Measurements from ENCODE around the gene MPDZ.

DNA sequence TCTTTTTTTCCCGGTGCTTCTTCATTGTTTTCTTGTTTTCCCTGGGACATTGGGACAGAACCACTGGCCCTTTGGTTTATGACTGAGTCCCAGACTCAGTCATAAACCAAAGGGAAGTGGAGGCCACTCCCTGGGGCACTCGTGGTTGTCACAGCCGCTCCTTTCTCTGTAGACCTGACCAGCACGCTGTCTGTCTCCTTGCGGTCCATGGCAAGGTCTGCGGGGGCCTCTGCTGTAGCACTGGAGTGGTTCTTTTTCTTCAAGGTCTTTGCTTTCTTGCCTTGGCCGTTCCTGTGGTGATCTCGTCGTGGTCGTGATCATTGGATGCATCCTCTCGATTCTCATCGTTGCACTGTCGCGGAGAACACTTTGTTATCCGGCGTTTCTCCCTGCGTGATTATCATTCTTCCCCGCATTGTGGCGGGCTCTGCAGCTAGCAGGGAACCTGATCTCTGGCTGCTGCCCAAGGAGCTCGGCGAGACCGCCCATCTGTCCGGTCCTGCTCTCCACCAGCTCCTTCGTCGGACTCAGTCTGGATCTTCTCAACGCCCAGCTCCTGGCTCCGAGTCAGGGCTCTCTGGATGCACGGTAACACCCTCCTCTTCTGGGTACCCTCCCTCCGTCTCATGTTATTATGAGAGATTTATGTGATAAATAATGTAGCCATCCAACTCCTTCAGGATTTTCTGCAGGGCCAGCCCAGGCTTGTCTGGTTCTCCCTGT, 43.5 kb upstream of the MPDZ start:
- TF ChIP-seq CTCF (IDR thresholded peaks at IDR 0.05): no peak
- no peak for TF ChIP-seq EP300 (IDR thresholded peaks at IDR 0.05)
- no peak for TF ChIP-seq POLR2A (IDR thresholded peaks at IDR 0.05)
